ENCODE results near the gene GTF2F1.

The GTF2F1 gene

GRCh38 chr19:6424195-6424938, 31.4 kb upstream of the GTF2F1 start, which contains the start of gene KHSRP:
Gene KHSRP, minus strand, starts transcription at chr19:6424811. Its CDS starts 110 bp downstream, at chr19:6424701.
- peak within 1 kb of the TSS; percentile 97 for H3K4me2 ChIP-seq (ENCODE audit: low read length)

GRCh38 chr19:6423499-6424194, 30.7 kb upstream of the GTF2F1 start:
- peak overlapping the region; percentile 80 for H2AK5ac ChIP-seq (ENCODE audit: low read length)
- peaks cover 35% of the 10 kb centered on the region for H3K79me2 ChIP-seq (ENCODE audit: control insufficient read depth, insufficient read depth, low read length, poor library complexity)
- H3K9me3 ChIP-seq (ENCODE audit: insufficient read depth, low read depth, low read length) = peaks cover 10% of the 10 kb centered on the region
- peak overlapping the region; percentile 82 for H3K9ac ChIP-seq (ENCODE audit: low read length)
- peak overlapping the region; percentile 59 for H4K8ac ChIP-seq (ENCODE audit: low read depth, low read length)
- peak overlapping the region; percentile 97 for H3K4me2 ChIP-seq (ENCODE audit: low read length)
- peak overlapping the region; percentile 31 for H4K12ac ChIP-seq (ENCODE audit: low read depth, low read length)
- H3K36me3 ChIP-seq (ENCODE audit: control insufficient read depth in 1 of 2, insufficient read depth in 2 of 2, low read length in 2 of 2) = peaks cover 39 to 42% of the 10 kb centered on the region in 2 experiments
- peak overlapping the region; percentile 88 for H3K4me3 ChIP-seq (ENCODE audit: low read depth, low read length)
- no peaks in the 10 kb centered on the region for H3K27me3 ChIP-seq (ENCODE audit: insufficient read depth, low read length)
- H4K91ac ChIP-seq (ENCODE audit: low read depth, low read length) = peak overlapping the region; percentile 83
- peak overlapping the region; percentile 30 for H2AFZ ChIP-seq (ENCODE audit: insufficient read depth, low read length, poor library complexity)
- peak overlapping the region; percentile 97 for H3K4ac ChIP-seq (ENCODE audit: low read depth, low read length)
- peak overlapping the region; percentile 80 for H2BK5ac ChIP-seq (ENCODE audit: low read depth, low read length, poor library complexity)
- no CpG with 5 or more reads among the region's 20 CpGs for WGBS (ENCODE audit: extremely low coverage, insufficient coverage, insufficient read length)
- DNase-seq = peak; percentile 56 to 65
- peaks cover 8% of the 10 kb centered on the region for H3K79me1 ChIP-seq (ENCODE audit: low read length)
- peak overlapping the region; percentile 53 for H2BK120ac ChIP-seq (ENCODE audit: insufficient read depth, low read length, poor library complexity)
- H3K27ac ChIP-seq (ENCODE audit: low read depth, low read length) = peak overlapping the region; percentile 66
- H2BK12ac ChIP-seq (ENCODE audit: low read length) = no peak overlapping the region
- peak overlapping the region; percentile 59 for H3K14ac ChIP-seq (ENCODE audit: low read length)
- H3K18ac ChIP-seq (ENCODE audit: low read length) = peak overlapping the region; percentile 40
- no peak overlapping the region for H3K23ac ChIP-seq (ENCODE audit: low read length)
- H3K4me1 ChIP-seq (ENCODE audit: control insufficient read depth in 1 of 2, insufficient read depth in 2 of 2, low read length in 2 of 2) = peaks cover 6 to 10% of the 10 kb centered on the region in 2 experiments

More at GRCh38 chr19:6424195-6424938, 31.4 kb upstream of the GTF2F1 start, which contains the start of gene KHSRP:
- no peak for DNase-seq
- Histone ChIP-seq H3K4ac (ENCODE audit: low read depth, low read length) (peak within 1 kb of the TSS; percentile 97), H2BK12ac (ENCODE audit: low read length) (peak within 1 kb of the TSS; percentile 1), H4K8ac (ENCODE audit: low read depth, low read length) (peak within 1 kb of the TSS; percentile 94), H3K23ac (ENCODE audit: low read length) (no peak within 1 kb of the TSS), H2BK120ac (ENCODE audit: insufficient read depth, low read length, poor library complexity) (peak within 1 kb of the TSS; percentile 53), H3K9me3 (ENCODE audit: insufficient read depth, low read depth, low read length) (peaks cover 10% of the 10 kb centered on the region), H3K79me2 (ENCODE audit: control insufficient read depth, insufficient read depth, low read length, poor library complexity) (peaks cover 35% of the 10 kb centered on the region), H3K27ac (ENCODE audit: low read depth, low read length) (peak within 1 kb of the TSS; percentile 66), H3K18ac (ENCODE audit: low read length) (peak within 1 kb of the TSS; percentile 40), H2BK5ac (ENCODE audit: low read depth, low read length, poor library complexity) (peak within 1 kb of the TSS; percentile 80), H4K91ac (ENCODE audit: low read depth, low read length) (peak within 1 kb of the TSS; percentile 83), H2AFZ (ENCODE audit: insufficient read depth, low read length, poor library complexity) (peak within 1 kb of the TSS; percentile 38), H3K27me3 (ENCODE audit: insufficient read depth, low read length) (no peaks in the 10 kb centered on the region), H3K14ac (ENCODE audit: low read length) (peak within 1 kb of the TSS; percentile 76), H3K4me1 (ENCODE audit: control insufficient read depth in 1 of 2, insufficient read depth in 2 of 2, low read length in 2 of 2) (peaks cover 6 to 10% of the 10 kb centered on the region in 2 experiments), H2AK5ac (ENCODE audit: low read length) (peak within 1 kb of the TSS; percentile 80), H3K4me3 (ENCODE audit: low read depth, low read length) (peak within 1 kb of the TSS; percentile 88), H3K79me1 (ENCODE audit: low read length) (peaks cover 8% of the 10 kb centered on the region), H3K9ac (ENCODE audit: low read length) (peak within 1 kb of the TSS; percentile 82), H3K36me3 (ENCODE audit: control insufficient read depth in 1 of 2, insufficient read depth in 2 of 2, low read length in 2 of 2) (peaks cover 31 to 34% of the 10 kb centered on the region in 2 experiments), H4K12ac (ENCODE audit: low read depth, low read length) (peak within 1 kb of the TSS; percentile 88)
- no CpG with 5 or more reads among the region's 114 CpGs for WGBS (ENCODE audit: extremely low coverage, insufficient coverage, insufficient read length)

GRCh38 chr19:6421075-6422014, 28.4 kb upstream of the GTF2F1 start:
- WGBS (ENCODE audit: extremely low coverage, insufficient coverage, insufficient read length) = no CpG with 5 or more reads among the region's 20 CpGs
- no peak overlapping the region for H2BK12ac ChIP-seq (ENCODE audit: low read length)

GRCh38 chr19:6418562-6418932, 25.6 kb upstream of the GTF2F1 start:
- no CpG with 5 or more reads among the region's 19 CpGs for WGBS (ENCODE audit: extremely low coverage, insufficient coverage, insufficient read length)
- H3K27ac ChIP-seq (ENCODE audit: low read depth, low read length) = no peak overlapping the region

More at GRCh38 chr19:6421075-6422014, 28.4 kb upstream of the GTF2F1 start:
- Histone ChIP-seq H3K4me1 (ENCODE audit: control insufficient read depth in 1 of 2, insufficient read depth in 2 of 2, low read length in 2 of 2) (peaks cover 6 to 10% of the 10 kb centered on the region in 2 experiments), H3K18ac (ENCODE audit: low read length) (no peak overlapping the region), H3K4me2 (ENCODE audit: low read length) (no peak overlapping the region), H2AK5ac (ENCODE audit: low read length) (no peak overlapping the region), H3K27ac (ENCODE audit: low read depth, low read length) (no peak overlapping the region), H3K27me3 (ENCODE audit: insufficient read depth, low read length) (no peaks in the 10 kb centered on the region), H3K9ac (ENCODE audit: low read length) (no peak overlapping the region), H3K9me3 (ENCODE audit: insufficient read depth, low read depth, low read length) (peaks cover 10% of the 10 kb centered on the region), H4K8ac (ENCODE audit: low read depth, low read length) (no peak overlapping the region), H3K23ac (ENCODE audit: low read length) (no peak overlapping the region), H2AFZ (ENCODE audit: insufficient read depth, low read length, poor library complexity) (no peak overlapping the region), H3K4ac (ENCODE audit: low read depth, low read length) (peak overlapping the region; percentile 97), H4K91ac (ENCODE audit: low read depth, low read length) (no peak overlapping the region), H3K4me3 (ENCODE audit: low read depth, low read length) (no peak overlapping the region), H3K36me3 (ENCODE audit: control insufficient read depth in 1 of 2, insufficient read depth in 2 of 2, low read length in 2 of 2) (peaks cover 62 to 65% of the 10 kb centered on the region in 2 experiments), H2BK5ac (ENCODE audit: low read depth, low read length, poor library complexity) (no peak overlapping the region), H2BK120ac (ENCODE audit: insufficient read depth, low read length, poor library complexity) (no peak overlapping the region), H3K14ac (ENCODE audit: low read length) (no peak overlapping the region), H4K12ac (ENCODE audit: low read depth, low read length) (no peak overlapping the region), H3K79me2 (ENCODE audit: control insufficient read depth, insufficient read depth, low read length, poor library complexity) (peaks cover 35% of the 10 kb centered on the region), H3K79me1 (ENCODE audit: low read length) (peaks cover 8% of the 10 kb centered on the region)
- DNase-seq = no peak

More at GRCh38 chr19:6418562-6418932, 25.6 kb upstream of the GTF2F1 start:
- no peak overlapping the region for H2AK5ac ChIP-seq (ENCODE audit: low read length)
- peaks cover 30% of the 10 kb centered on the region for H3K79me2 ChIP-seq (ENCODE audit: control insufficient read depth, insufficient read depth, low read length, poor library complexity)
- H3K9me3 ChIP-seq (ENCODE audit: insufficient read depth, low read depth, low read length) = peaks cover 5% of the 10 kb centered on the region
- H2AFZ ChIP-seq (ENCODE audit: insufficient read depth, low read length, poor library complexity) = no peak overlapping the region
- no peak overlapping the region for H3K23ac ChIP-seq (ENCODE audit: low read length)
- H3K18ac ChIP-seq (ENCODE audit: low read length) = no peak overlapping the region
- peaks cover 6% of the 10 kb centered on the region in 2 experiments for H3K4me1 ChIP-seq (ENCODE audit: control insufficient read depth in 1 of 2, insufficient read depth in 2 of 2, low read length in 2 of 2)
- H4K12ac ChIP-seq (ENCODE audit: low read depth, low read length) = no peak overlapping the region
- H4K8ac ChIP-seq (ENCODE audit: low read depth, low read length) = no peak overlapping the region
- no peak overlapping the region for H2BK120ac ChIP-seq (ENCODE audit: insufficient read depth, low read length, poor library complexity)
- H3K36me3 ChIP-seq (ENCODE audit: control insufficient read depth in 1 of 2, insufficient read depth in 2 of 2, low read length in 2 of 2) = peaks cover 87 to 88% of the 10 kb centered on the region in 2 experiments
- no peak overlapping the region for H3K4me2 ChIP-seq (ENCODE audit: low read length)
- DNase-seq = no peak
- no peak overlapping the region for H3K4ac ChIP-seq (ENCODE audit: low read depth, low read length)
- no peak overlapping the region for H2BK12ac ChIP-seq (ENCODE audit: low read length)
- no peak overlapping the region for H3K9ac ChIP-seq (ENCODE audit: low read length)
- H3K79me1 ChIP-seq (ENCODE audit: low read length) = no peaks in the 10 kb centered on the region
- no peaks in the 10 kb centered on the region for H3K27me3 ChIP-seq (ENCODE audit: insufficient read depth, low read length)
- H2BK5ac ChIP-seq (ENCODE audit: low read depth, low read length, poor library complexity) = no peak overlapping the region
- no peak overlapping the region for H3K4me3 ChIP-seq (ENCODE audit: low read depth, low read length)
- H4K91ac ChIP-seq (ENCODE audit: low read depth, low read length) = no peak overlapping the region
- no peak overlapping the region for H3K14ac ChIP-seq (ENCODE audit: low read length)
